SK-N-MC (cell line): ENCODE measurements around the gene PRMT5.

ENCODE experiments used
- FOXP2 ChIP-seq: optimal IDR thresholded peaks from 2 replicates; pipeline ENCODE3; 2011; ENCODE audit warnings: mild to moderate bottlenecking, moderate library complexity; ENCODE audit not compliant: insufficient read depth; ENCODE audit errors: extremely low read length, control extremely low read depth
- POLR2AphosphoS5 ChIP-seq: IDR thresholded peaks from 2 replicates; pipeline ENCODE4 v1.6.1; 2012; ENCODE audit warnings: mild to moderate bottlenecking, low read depth, low read length, borderline replicate concordance

GRCh38 chr14:22962061-22962676 lies 33.0 kb upstream of the PRMT5 start:
- TF ChIP-seq POLR2AphosphoS5 = no peak
- no peak for TF ChIP-seq FOXP2
